Inflammatory macrophage treated with lipopolysaccharide for 1 hour (primary cell): Measurements from ENCODE around the gene FOXC2.

Experiments
- DNase-seq, 2 donors: peaks; one replicate each; pipeline ENCODE4 v3.0.0-alpha.2; 2020 to 2022

The FOXC2 gene

GRCh38 chr16:86533767-86534351, 32.8 kb upstream of the FOXC2 start:
- DNase-seq, result no peak

- DNase-seq, result no peak
Observed at GRCh38 chr16:86534779-86535615, 31.6 kb upstream of the FOXC2 start.

- no peak for DNase-seq
Observed at GRCh38 chr16:86536621-86537020, 30.0 kb upstream of the FOXC2 start.

- DNase-seq, result no peak
Observed at GRCh38 chr16:86537486-86537885, 29.1 kb upstream of the FOXC2 start.

- no peak for DNase-seq
Observed at GRCh38 chr16:86538196-86538780, 28.3 kb upstream of the FOXC2 start.

- DNase-seq, result no peak
Observed at GRCh38 chr16:86540894-86541293, 25.7 kb upstream of the FOXC2 start.

GRCh38 chr16:86541560-86541959, 25.1 kb upstream of the FOXC2 start:
- no peak for DNase-seq

- no peak for DNase-seq
Observed at GRCh38 chr16:86542756-86543750, 23.6 kb upstream of the FOXC2 start.

- no peak for DNase-seq
Observed at GRCh38 chr16:86545481-86545880, 21.1 kb upstream of the FOXC2 start.

GRCh38 chr16:86545954-86546637, 20.5 kb upstream of the FOXC2 start:
- no peak for DNase-seq

GRCh38 chr16:86546638-86547013, 20.0 kb upstream of the FOXC2 start:
- DNase-seq, result no peak

GRCh38 chr16:86547286-86547685, 19.3 kb upstream of the FOXC2 start:
- DNase-seq, result no peak

- no peak for DNase-seq
Observed at GRCh38 chr16:86549076-86549892, 17.3 kb upstream of the FOXC2 start.

GRCh38 chr16:86549893-86550190, 16.8 kb upstream of the FOXC2 start:
- DNase-seq, result no peak

GRCh38 chr16:86550281-86550680, 16.3 kb upstream of the FOXC2 start:
- no peak for DNase-seq

- no peak for DNase-seq
Observed at GRCh38 chr16:86553356-86553755, 13.3 kb upstream of the FOXC2 start.

- no peak for DNase-seq
Observed at GRCh38 chr16:86554599-86554916, 12.1 kb upstream of the FOXC2 start.

- DNase-seq, result peak; percentile 85 to 96
Observed at GRCh38 chr16:86554917-86555703, 11.5 kb upstream of the FOXC2 start, which contains the start of gene MTHFSD. TSS of gene MTHFSD (minus strand) at chr16:86555235. CDS start at chr16:86555184, 51 bp downstream.

GRCh38 chr16:86555704-86556075, 10.9 kb upstream of the FOXC2 start:
- no peak for DNase-seq

GRCh38 chr16:86556576-86556975, 10.1 kb upstream of the FOXC2 start:
- no peak for DNase-seq

GRCh38 chr16:86557587-86557986, 9.0 kb upstream of the FOXC2 start:
- no peak for DNase-seq
